Measurements from ENCODE around the gene ORAI2. TPM values are rescaled to one million over a fixed set of nuclear protein-coding genes. Genes with fewer than 3 reads are reported as not detected.
A peak's percentile ranks its signal among the peaks of the same experiment; 100 is the strongest.

Gene ORAI2
- total and polyA plus RNA-seq, 2 of the 13 experiments (the other 11 are each of a cell fraction or from before 2014, with no cell fraction given): 3.0 to 6.0 TPM

DNA sequence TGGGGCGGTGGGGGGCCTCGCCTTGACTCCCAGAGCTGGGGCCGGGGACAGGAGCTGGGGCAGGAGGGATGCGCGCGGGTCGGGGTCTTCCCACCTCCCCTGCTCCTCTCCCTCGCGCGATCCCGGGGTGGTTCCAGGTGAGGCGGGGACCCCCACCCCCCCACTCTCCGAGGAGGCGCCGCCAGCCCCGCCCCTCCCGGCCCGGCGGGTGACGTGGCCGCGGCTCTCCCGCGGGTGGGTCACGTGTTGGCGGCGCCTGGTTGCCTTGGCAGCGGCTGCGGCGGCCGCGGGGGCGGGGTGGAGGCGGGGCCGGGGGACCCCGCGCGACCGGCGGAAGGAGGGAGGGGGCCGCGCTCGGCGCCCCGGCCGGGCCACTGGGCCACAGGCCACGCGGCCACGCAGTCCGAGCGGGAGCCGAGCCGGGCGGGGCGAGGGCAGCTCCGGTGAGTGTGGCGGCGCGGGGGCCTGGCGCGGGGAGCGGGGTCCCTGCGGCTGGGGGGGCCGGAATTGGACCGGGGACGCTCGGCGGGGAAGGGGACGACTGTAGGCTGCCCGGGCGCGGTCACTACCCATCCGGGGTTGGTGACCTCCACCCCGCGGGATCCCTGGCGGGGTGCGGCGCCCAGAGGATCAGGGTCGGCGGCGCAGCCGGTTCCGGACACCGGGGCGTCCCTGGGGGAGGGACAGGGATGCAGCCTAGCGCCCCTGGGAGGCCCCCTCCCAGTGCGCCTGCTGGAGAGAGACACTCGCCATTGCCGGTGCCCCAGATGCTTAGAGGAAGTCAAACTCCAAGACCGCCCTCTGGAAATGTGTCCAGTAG, at the start of gene ORAI2 (continued):
- TF ChIP-seq ZNF407 (CRISPR knock-in tag; IDR thresholded peaks at IDR 0.05; ENCODE audit: not compliant biosample characterization) (no peak), SRSF4 (IDR thresholded peaks at IDR 0.05; ENCODE audit: low read depth, low read length, poor library complexity, severe bottlenecking) (no peak), FUBP1 (CRISPR knock-in tag; IDR thresholded peaks at IDR 0.05; ENCODE audit: borderline replicate concordance) (no peak), TFDP2 (CRISPR knock-in tag; IDR thresholded peaks at IDR 0.05) (no peak), RARA (CRISPR knock-in tag; IDR thresholded peaks at IDR 0.05) (no peak)
- TF ChIP-seq, protein P1, sequence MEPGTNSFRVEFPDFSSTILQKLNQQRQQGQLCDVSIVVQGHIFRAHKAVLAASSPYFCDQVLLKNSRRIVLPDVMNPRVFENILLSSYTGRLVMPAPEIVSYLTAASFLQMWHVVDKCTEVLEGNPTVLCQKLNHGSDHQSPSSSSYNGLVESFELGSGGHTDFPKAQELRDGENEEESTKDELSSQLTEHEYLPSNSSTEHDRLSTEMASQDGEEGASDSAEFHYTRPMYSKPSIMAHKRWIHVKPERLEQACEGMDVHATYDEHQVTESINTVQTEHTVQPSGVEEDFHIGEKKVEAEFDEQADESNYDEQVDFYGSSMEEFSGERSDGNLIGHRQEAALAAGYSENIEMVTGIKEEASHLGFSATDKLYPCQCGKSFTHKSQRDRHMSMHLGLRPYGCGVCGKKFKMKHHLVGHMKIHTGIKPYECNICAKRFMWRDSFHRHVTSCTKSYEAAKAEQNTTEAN (CRISPR knock-in tag; conservative IDR thresholded peaks at IDR 0.05): no peak
- TF ChIP-seq, protein P2, sequence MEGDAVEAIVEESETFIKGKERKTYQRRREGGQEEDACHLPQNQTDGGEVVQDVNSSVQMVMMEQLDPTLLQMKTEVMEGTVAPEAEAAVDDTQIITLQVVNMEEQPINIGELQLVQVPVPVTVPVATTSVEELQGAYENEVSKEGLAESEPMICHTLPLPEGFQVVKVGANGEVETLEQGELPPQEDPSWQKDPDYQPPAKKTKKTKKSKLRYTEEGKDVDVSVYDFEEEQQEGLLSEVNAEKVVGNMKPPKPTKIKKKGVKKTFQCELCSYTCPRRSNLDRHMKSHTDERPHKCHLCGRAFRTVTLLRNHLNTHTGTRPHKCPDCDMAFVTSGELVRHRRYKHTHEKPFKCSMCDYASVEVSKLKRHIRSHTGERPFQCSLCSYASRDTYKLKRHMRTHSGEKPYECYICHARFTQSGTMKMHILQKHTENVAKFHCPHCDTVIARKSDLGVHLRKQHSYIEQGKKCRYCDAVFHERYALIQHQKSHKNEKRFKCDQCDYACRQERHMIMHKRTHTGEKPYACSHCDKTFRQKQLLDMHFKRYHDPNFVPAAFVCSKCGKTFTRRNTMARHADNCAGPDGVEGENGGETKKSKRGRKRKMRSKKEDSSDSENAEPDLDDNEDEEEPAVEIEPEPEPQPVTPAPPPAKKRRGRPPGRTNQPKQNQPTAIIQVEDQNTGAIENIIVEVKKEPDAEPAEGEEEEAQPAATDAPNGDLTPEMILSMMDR (CRISPR knock-in tag; IDR thresholded peaks at IDR 0.05): 0 out of 2 replicates have a peak, but pooled peaks have one; percentile 3

Measured in HepG2 (cell line).